NB4 (cell line): Measurements from ENCODE around the gene ERVK3-1.

Experiments used
- CTCF ChIP-seq: IDR thresholded peaks from one replicate; pipeline ENCODE4 v1.5.1; 2012; ENCODE audit warnings: low read depth, low read length
- MAX ChIP-seq: IDR thresholded peaks from 2 replicates; pipeline ENCODE4 v1.6.1; 2011; ENCODE audit warnings: low read depth, low read length
- MYC ChIP-seq: IDR thresholded peaks from 2 replicates; pipeline ENCODE4 v1.6.1; 2011; ENCODE audit warnings: low read depth, low read length
- POLR2A ChIP-seq: IDR thresholded peaks from 2 replicates; pipeline ENCODE4 v1.6.1; 2011; ENCODE audit warnings: mild to moderate bottlenecking; ENCODE audit not compliant: insufficient read length; ENCODE audit errors: extremely low read depth

GRCh38 chr19:58291943-58292342, 13.2 kb upstream of the ERVK3-1 start:
- TF ChIP-seq POLR2A (no peak), CTCF (no peak), MYC (no peak), MAX (no peak)
